Neural cell (in vitro differentiated cells): ENCODE measurements around the gene INSR.

Experiments used
- CTCF ChIP-seq: fragments of 450-650 bp; IDR thresholded peaks from 2 replicates; pipeline ENCODE4 v1.5.1; 2014; ENCODE audit warnings: antibody characterized with exemption, mild to moderate bottlenecking, moderate library complexity; ENCODE audit not compliant: poor library complexity, severe bottlenecking
- EZH2 ChIP-seq: fragments of 200-600, 300-800 bp; shearing (Covaris generic), sonication (generic); IDR thresholded peaks from 2 replicates; pipeline ENCODE4 v1.6.1; 2014; ENCODE audit warnings: antibody characterized with exemption, low read length, borderline replicate concordance, mild to moderate bottlenecking; ENCODE audit not compliant: insufficient read depth, poor library complexity, severe bottlenecking
- MXI1 ChIP-seq: fragments of 450-650 bp; conservative IDR thresholded peaks from 2 replicates; pipeline ENCODE4 v1.6.1; 2014; ENCODE audit warnings: antibody characterized with exemption, mild to moderate bottlenecking; ENCODE audit not compliant: poor library complexity, severe bottlenecking
- POLR2AphosphoS5 ChIP-seq: IDR thresholded peaks from 2 replicates; pipeline ENCODE4 v1.6.1; 2012
- REST ChIP-seq: IDR thresholded peaks from 2 replicates; pipeline ENCODE4 v1.6.1; 2012; ENCODE audit warnings: borderline replicate concordance
- SMC3 ChIP-seq: fragments of 450-650 bp; conservative IDR thresholded peaks from 2 replicates; pipeline ENCODE4 v1.6.1; 2014; ENCODE audit warnings: antibody characterized with exemption, mild to moderate bottlenecking, moderate library complexity; ENCODE audit not compliant: poor library complexity
- TAF1 ChIP-seq: IDR thresholded peaks from 2 replicates; pipeline ENCODE4 v1.6.1; 2012; ENCODE audit warnings: low read depth

- no peak for TF ChIP-seq SMC3
- no peak for TF ChIP-seq MXI1
- no peak for TF ChIP-seq TAF1
- no peak for TF ChIP-seq REST
- no peak for TF ChIP-seq CTCF
- no peak for TF ChIP-seq EZH2
- TF ChIP-seq POLR2AphosphoS5 = no peak
Observed at GRCh38 chr19:7122701-7123100, 171.5 kb downstream of the INSR start.
